Stimulated activated CD4-positive, alpha-beta T cell treated with anti-CD3 and anti-CD28 coated beads, Interleukin-4, amount 100 ng/mL, for 24 hours (primary cell): Measurements from ENCODE around the gene TIAM2.
A peak's percentile ranks its signal among the peaks of the same experiment; 100 is the strongest.
"Not testable (repeated sequence)": the region's sequence is repeated elsewhere in the genome, so short reads cannot be mapped to it uniquely, and the experiment has no call there.

Experiments
- DNase-seq: peaks from one replicate; pipeline ENCODE4 v3.0.0-alpha.2; 2020

The TIAM2 gene

GRCh38 chr6:154995254-154996015, at the start of gene TIAM2:
Gene TIAM2 (plus strand): TSS chr6:154995315. CDS start chr6:155129224, 133,909 bp downstream.
- peak; percentile 13 for DNase-seq

GRCh38 chr6:154950979-154951344, 44.2 kb upstream of the TIAM2 start:
- no peak for DNase-seq

GRCh38 chr6:154951345-154952200, 43.5 kb upstream of the TIAM2 start:
- DNase-seq, result no peak

GRCh38 chr6:154953644-154954043, 41.5 kb upstream of the TIAM2 start:
- DNase-seq, result no peak

GRCh38 chr6:154954347-154954746, 40.8 kb upstream of the TIAM2 start:
- no peak for DNase-seq

- DNase-seq, result no peak
Measured at GRCh38 chr6:154956771-154957522, 38.2 kb upstream of the TIAM2 start.

GRCh38 chr6:154958469-154958868, 36.6 kb upstream of the TIAM2 start:
- DNase-seq, result no peak

GRCh38 chr6:154960299-154960843, 34.7 kb upstream of the TIAM2 start:
- DNase-seq, result no peak

- DNase-seq, result no peak
Measured at GRCh38 chr6:154960854-154961530, 34.1 kb upstream of the TIAM2 start.

GRCh38 chr6:154962753-154963152, 32.4 kb upstream of the TIAM2 start:
- DNase-seq, result no peak

GRCh38 chr6:154966065-154966770, 28.9 kb upstream of the TIAM2 start:
- DNase-seq, result not testable (repeated sequence)

GRCh38 chr6:154969796-154970195, 25.3 kb upstream of the TIAM2 start:
- DNase-seq, result no peak

GRCh38 chr6:154974485-154975149, 20.5 kb upstream of the TIAM2 start:
- DNase-seq, result no peak

GRCh38 chr6:154977588-154977987, 17.5 kb upstream of the TIAM2 start:
- DNase-seq, result no peak

GRCh38 chr6:154980273-154981078, 14.6 kb upstream of the TIAM2 start:
- DNase-seq, result no peak

- no peak for DNase-seq
Measured at GRCh38 chr6:154981079-154981870, 13.8 kb upstream of the TIAM2 start.

- DNase-seq, result no peak
Measured at GRCh38 chr6:154984146-154984545, 11.0 kb upstream of the TIAM2 start.

- no peak for DNase-seq
Measured at GRCh38 chr6:154986787-154987235, 8.3 kb upstream of the TIAM2 start.

- DNase-seq, result no peak
Measured at GRCh38 chr6:154989448-154989847, 5.7 kb upstream of the TIAM2 start.
